C4-2B (cell line): ENCODE measurements around the gene PLCZ1.

ENCODE experiments used
- CTCF ChIP-seq: fragments of 450-650 bp; conservative IDR thresholded peaks from 2 replicates; pipeline ENCODE4 v1.5.1; 2017; ENCODE audit warnings: mild to moderate bottlenecking
- ZFX ChIP-seq: fragments of 450-650 bp; IDR thresholded peaks from 2 replicates; pipeline ENCODE4 v1.6.1; 2017

- no peak for TF ChIP-seq CTCF
- TF ChIP-seq ZFX, result no peak
Observed at GRCh38 chr12:18752280-18752920, 14.6 kb upstream of the PLCZ1 start.
